ENCODE measurements around the gene IGSF6.
A peak's percentile ranks its signal among the peaks of the same experiment; 100 is the strongest.
"Not testable (repeated sequence)": the region's sequence is repeated elsewhere in the genome, so short reads cannot be mapped to it uniquely, and the experiment has no call there.

Gene IGSF6

DNA sequence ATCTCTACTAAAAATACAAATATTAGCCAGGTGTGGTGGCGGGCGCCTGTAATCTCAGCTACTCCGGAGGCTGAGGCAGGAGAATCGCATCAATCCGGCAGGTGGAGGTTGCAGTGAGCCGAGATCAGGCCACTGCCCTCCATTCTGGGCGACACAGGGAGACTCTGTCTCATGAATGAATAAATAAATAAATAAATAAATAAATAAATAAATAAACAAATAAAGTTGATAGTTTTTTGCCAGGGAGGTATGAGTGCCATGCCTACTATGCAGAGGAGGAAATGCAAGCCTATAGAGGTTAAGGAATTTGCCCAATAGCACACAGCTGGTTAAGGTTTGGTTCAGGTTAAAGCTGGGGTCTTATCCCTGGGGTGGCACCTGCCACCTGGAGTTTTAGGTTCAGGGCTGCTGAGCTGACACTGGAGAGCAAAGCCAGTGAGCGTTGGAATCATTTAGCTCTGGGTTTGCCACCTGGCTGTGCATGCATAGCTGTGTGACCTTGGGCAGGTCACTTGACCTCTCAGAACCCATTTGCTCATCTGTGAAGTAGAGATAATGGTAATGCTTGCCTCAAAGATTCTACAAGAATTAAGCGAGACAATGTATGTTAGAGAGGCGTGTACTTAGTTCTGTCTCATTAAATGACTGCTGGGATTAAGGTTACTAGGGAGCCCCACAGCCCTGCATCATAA, 12.5 kb upstream of the IGSF6 start:
- Mint-ChIP-seq H3K27me3 (peaks cover 1% of the 10 kb centered on the region), H3K4me3 (no peak overlapping the region), H3K36me3 (no peaks in the 10 kb centered on the region), H3K27ac (no peak overlapping the region), H3K4me1 (peaks cover 16% of the 10 kb centered on the region), H3K9me3 (no peaks in the 10 kb centered on the region)
- ATAC-seq (ENCODE audit: low read depth) (no peak), DNase-seq (ENCODE audit: low spot score in 2 of 2) (no peak)

DNA sequence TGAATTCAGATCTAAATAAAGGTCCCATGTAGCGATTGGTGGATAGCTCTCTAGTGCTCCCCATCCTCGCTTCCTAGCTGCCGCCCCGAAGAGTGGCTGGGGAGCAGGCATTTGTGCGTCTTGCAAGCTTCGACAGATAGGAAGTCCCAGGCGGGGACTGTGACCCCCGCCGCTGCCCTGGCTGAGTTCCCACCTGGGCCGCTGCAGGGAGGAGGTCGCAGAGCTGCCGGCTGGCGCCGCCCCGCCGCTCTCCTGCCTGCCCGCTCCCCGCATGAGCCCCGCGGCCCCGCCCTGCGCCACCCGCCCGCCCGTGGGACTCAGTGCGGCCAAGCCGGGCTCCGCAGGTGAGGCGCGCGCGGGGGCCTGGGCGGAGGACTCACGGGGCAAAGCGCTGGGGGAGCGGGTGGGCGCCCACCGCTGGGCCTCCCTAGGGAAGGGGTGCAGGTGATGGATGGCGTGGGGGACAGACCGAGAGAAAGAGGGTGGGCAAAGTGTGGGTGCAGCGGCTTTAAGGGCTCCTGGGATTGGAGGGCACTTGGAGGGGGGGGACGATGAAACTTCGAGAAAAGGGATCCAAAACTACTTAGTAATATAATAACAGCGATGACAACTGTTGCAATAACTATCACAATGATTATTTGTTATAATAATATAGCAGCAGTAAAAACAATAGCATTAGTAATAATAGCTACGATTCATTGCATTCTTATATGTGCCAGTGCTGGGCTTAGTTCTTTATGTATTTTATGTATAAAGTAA, 11.7 kb upstream of the IGSF6 start, which contains the start of gene OTOA:
OTOA (plus strand) TSS at position 80 of the 759 bp plus-strand sequence. CDS start 14,547 bp downstream, outside the sequence.
- H3K27ac Mint-ChIP-seq, result no peak within 1 kb of the TSS
- no peaks in the 10 kb centered on the region for H3K9me3 Mint-ChIP-seq
- peaks cover 19% of the 10 kb centered on the region for H3K4me1 Mint-ChIP-seq
- peak within 1 kb of the TSS; percentile 88 for H3K4me3 Mint-ChIP-seq
- ATAC-seq (ENCODE audit: low read depth), result peak; percentile 92
- no peaks in the 10 kb centered on the region for H3K36me3 Mint-ChIP-seq
- DNase-seq (ENCODE audit: low spot score in 2 of 2), result peak; percentile 23 to 33
- peaks cover 1% of the 10 kb centered on the region for H3K27me3 Mint-ChIP-seq

DNA sequence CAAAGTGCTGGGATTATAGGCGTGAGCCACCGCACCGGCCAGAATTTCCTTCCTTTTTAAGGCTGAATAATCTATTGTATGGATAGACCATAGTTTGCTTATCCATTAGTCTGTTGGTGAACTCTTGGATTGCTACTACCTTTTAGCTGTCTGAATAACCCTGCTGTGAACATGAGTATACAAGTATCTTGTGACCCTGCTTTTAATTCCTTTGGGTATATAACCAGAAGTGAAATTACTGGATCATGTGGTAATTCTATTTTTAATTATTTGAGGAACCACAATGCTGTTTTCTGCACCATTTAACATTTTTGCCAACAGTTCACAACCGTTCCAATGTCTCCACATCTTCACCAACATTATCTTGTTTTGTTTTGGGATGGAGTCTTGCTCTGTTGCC, 6.7 kb upstream of the IGSF6 start:
- H3K27me3 Mint-ChIP-seq, result no peaks in the 10 kb centered on the region
- no peak overlapping the region for H3K4me3 Mint-ChIP-seq
- no peaks in the 10 kb centered on the region for H3K9me3 Mint-ChIP-seq
- ATAC-seq (ENCODE audit: low read depth) (no peak), DNase-seq (ENCODE audit: low spot score in 2 of 2) (no peak)
- peaks cover 35% of the 10 kb centered on the region for H3K4me1 Mint-ChIP-seq
- peaks cover 7% of the 10 kb centered on the region for H3K36me3 Mint-ChIP-seq
- no peak overlapping the region for H3K27ac Mint-ChIP-seq

DNA sequence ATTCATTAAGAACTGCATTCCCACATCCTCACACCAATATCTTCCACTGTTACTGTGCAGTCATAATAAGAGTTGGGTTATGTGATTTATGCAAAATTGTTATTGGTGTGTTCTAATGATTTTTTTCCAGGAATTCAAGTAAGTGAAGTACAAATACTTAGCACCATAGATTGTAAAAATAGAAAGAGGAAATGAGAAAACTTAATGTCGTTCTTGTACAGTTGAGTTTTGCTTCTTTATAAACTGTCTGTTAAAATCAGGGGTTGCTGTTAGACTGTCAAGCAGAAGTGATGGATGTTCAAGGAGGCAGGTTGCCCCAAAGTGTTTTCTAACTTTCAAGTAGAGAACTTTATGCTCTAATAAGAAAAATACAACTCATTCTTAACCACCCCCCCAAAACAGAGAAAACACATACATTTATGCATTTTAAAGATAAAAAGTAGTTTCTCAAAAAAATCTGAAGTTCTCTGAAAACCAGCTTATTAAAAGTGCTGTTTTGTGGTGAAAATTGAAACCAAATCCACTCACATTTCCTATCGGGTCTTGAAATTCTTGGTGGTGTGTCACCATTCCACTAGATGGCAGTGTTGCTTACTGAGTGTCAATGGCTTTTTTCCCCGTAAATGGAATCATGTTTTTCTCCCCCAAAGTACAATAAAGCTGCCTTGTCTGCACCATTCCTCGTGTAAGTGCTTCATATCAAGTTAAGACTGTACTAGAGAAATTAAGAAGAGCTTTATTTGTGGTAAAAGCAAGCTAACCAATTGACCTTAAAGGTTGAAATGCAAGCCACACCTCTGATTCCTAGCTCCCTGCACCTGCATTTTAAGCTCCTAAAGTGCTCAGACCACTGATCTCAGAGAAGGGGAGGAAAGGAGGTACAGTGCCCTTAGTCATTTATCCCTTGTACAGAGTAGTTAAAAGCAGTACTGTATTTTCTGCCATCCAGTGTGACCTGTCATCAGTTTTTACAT, 4.7 kb upstream of the IGSF6 start:
- H3K9me3 Mint-ChIP-seq, result no peaks in the 10 kb centered on the region
- peak overlapping the region; percentile 56 for H3K4me3 Mint-ChIP-seq
- peak overlapping the region; percentile 22 for H3K27ac Mint-ChIP-seq
- peaks cover 33% of the 10 kb centered on the region for H3K4me1 Mint-ChIP-seq
- ATAC-seq (ENCODE audit: low read depth), result peak; percentile 90
- H3K27me3 Mint-ChIP-seq, result no peaks in the 10 kb centered on the region
- H3K36me3 Mint-ChIP-seq, result peaks cover 7% of the 10 kb centered on the region
- peak; percentile 28 to 58 for DNase-seq (ENCODE audit: low spot score in 2 of 2)

DNA sequence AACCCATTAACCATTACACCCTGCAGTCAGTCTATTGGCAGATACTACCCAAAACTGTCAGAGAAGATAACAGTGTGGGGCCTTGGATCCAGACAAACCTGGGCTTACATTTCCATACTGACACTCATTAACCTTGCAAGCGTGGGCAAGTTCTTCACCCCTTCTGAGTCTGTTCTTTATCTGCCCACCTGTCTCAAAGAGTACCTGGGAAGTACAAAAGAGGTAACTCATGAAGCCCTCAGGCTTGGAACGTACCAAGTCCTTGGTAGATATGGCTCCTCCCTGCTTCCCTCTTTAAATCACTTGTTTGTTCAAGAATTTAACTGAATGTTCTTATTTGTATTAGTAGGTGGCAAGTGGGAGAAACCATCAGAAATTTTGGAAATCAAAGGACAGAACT, 2.5 kb upstream of the IGSF6 start:
- Mint-ChIP-seq H3K36me3 (peaks cover 7% of the 10 kb centered on the region), H3K27ac (no peak overlapping the region), H3K27me3 (no peaks in the 10 kb centered on the region), H3K4me1 (peaks cover 34% of the 10 kb centered on the region), H3K4me3 (no peak overlapping the region), H3K9me3 (no peaks in the 10 kb centered on the region)
- DNase-seq (ENCODE audit: low spot score in 2 of 2) (no peak), ATAC-seq (ENCODE audit: low read depth) (no peak)

DNA sequence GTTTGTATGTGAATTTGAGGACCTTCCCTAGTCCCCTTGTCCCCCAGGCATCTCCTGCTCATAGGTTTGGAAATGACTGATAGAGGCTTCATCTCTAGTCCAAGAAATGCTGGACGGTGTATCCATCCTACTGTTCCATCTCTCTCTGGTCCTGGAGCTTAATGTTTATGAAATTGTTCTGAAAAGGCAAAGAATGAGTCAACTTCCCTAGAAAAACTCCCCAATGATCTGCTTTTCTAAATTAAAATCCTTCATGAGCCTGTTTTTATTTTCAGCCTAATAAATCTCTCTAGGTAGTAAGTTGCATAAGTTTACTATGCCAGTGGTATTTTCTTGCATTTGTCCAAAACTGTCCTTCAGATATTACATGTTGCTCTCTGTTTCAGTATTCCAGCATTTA, 2.1 kb upstream of the IGSF6 start:
- Mint-ChIP-seq H3K4me1 (peaks cover 34% of the 10 kb centered on the region), H3K4me3 (no peak overlapping the region), H3K9me3 (no peaks in the 10 kb centered on the region), H3K27me3 (no peaks in the 10 kb centered on the region), H3K36me3 (peaks cover 7% of the 10 kb centered on the region), H3K27ac (no peak overlapping the region)
- ATAC-seq (ENCODE audit: low read depth) (no peak), DNase-seq (ENCODE audit: low spot score in 2 of 2) (no peak)

DNA sequence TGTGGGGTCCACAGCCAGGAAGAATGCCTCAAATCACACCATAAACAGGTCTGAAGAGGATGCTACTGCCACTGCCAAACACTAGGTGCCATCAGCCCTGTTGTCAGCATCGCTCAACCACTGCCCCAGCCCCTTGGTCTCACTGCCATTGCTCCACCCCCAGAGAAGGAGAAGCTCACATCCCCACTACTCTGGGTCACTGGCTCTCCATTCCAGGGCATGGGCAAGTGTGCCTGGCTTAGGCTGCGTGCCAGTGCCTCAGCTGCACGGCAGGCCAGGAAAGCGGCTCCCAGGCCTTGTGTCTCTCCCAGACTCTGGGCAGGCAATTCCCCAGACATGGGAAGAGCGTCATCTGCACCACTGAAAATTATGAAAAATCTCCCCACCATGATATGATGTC, 1.2 kb upstream of the IGSF6 start:
- DNase-seq (ENCODE audit: low spot score in 2 of 2) (no peak), ATAC-seq (ENCODE audit: low read depth) (no peak)
- H3K36me3 Mint-ChIP-seq, result peaks cover 7% of the 10 kb centered on the region

DNA sequence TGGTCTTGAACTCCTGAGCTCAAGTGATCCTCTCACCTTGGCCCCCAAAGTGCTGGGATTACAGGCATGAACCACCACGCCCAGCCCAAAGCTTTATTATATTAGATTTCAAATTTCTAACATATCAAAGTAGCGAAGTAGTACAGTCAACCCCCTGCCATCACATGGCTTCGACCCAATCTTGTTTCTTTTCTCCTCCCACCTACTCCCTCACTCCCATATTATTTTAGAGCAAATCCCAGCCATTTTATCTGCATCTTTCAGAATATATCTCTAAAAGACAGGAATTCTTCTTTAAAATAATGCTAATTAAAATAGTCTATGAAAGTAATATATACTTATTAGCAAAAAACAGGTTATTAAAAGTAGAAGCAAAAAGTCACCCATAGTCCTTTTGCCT, 893 bp downstream of the IGSF6 start:
- H3K27ac Mint-ChIP-seq, result no peak overlapping the region
- no peak for DNase-seq (ENCODE audit: low spot score in 2 of 2)
- peaks cover 32% of the 10 kb centered on the region for H3K4me1 Mint-ChIP-seq
- H3K9me3 Mint-ChIP-seq, result no peaks in the 10 kb centered on the region
- H3K4me3 Mint-ChIP-seq, result no peak overlapping the region
- H3K27me3 Mint-ChIP-seq, result no peaks in the 10 kb centered on the region
- ATAC-seq (ENCODE audit: low read depth), result no peak
- H3K36me3 Mint-ChIP-seq, result peaks cover 7% of the 10 kb centered on the region

More for the DNA sequence above, 1.2 kb upstream of the IGSF6 start:
- H3K27me3 Mint-ChIP-seq, result no peaks in the 10 kb centered on the region
- H3K4me3 Mint-ChIP-seq, result no peak overlapping the region
- H3K27ac Mint-ChIP-seq, result no peak overlapping the region
- peaks cover 34% of the 10 kb centered on the region for H3K4me1 Mint-ChIP-seq
- no peaks in the 10 kb centered on the region for H3K9me3 Mint-ChIP-seq

DNA sequence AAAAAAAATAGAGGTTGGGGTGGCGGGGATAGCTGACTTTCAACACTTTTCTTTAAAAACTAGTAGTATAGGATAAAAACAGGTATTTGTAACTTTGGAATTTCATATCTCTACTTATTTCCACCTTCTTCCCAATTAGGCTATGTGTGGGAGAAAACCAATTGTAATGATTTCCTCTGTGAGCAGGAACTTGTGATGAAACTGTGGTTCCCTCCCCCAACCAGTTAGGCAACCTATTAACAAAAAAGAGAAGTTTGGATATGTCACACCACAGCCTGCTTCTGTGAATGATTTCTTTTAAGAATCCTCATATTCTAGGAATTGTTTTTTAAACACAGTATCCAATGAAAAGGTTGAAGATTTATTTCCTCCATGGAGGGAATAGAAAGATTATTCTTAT, 1.9 kb downstream of the IGSF6 start:
- peaks cover 4% of the 10 kb centered on the region for H3K36me3 Mint-ChIP-seq
- H3K27ac Mint-ChIP-seq, result no peak overlapping the region

DNA sequence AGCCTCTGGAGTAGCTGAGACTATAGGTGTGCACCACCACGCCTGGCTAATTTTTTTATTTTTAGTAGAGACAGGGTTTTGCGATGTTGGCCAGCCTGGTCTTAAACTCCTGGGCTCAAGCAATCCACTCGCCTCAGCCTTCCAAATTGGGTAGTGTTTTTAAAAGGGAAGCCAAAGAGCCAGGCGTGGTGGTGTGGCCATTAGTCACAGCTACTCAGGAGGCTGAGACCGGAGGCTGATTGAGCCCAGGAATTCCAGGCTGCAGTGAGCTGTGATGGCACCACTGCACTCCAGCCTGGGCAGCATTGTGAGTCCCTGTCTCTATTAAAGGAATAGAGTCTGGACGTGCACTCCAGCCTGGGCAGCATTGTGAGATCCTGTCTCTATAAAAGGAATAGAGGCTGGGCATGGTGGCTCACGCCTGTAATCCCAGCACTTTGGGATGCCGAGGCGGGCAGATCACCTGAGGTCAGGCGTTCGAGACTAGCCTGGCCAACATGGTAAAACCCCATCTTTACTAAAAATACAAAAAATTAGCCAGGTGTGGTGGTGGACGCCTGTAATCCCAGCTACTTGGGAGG, 2.5 kb downstream of the IGSF6 start:
- not testable (repeated sequence) for H3K36me3 Mint-ChIP-seq; H3K4me3 Mint-ChIP-seq; H3K9me3 Mint-ChIP-seq; DNase-seq (ENCODE audit: low spot score in 2 of 2); ATAC-seq (ENCODE audit: low read depth); H3K27ac Mint-ChIP-seq; H3K27me3 Mint-ChIP-seq
- H3K4me1 Mint-ChIP-seq, result peaks cover 34% of the 10 kb centered on the region

More for the DNA sequence above, 1.9 kb downstream of the IGSF6 start:
- no peak for ATAC-seq (ENCODE audit: low read depth)
- Mint-ChIP-seq H3K4me1 (peaks cover 33% of the 10 kb centered on the region), H3K9me3 (no peaks in the 10 kb centered on the region), H3K4me3 (no peak overlapping the region), H3K27me3 (no peaks in the 10 kb centered on the region)
- no peak for DNase-seq (ENCODE audit: low spot score in 2 of 2)

DNA sequence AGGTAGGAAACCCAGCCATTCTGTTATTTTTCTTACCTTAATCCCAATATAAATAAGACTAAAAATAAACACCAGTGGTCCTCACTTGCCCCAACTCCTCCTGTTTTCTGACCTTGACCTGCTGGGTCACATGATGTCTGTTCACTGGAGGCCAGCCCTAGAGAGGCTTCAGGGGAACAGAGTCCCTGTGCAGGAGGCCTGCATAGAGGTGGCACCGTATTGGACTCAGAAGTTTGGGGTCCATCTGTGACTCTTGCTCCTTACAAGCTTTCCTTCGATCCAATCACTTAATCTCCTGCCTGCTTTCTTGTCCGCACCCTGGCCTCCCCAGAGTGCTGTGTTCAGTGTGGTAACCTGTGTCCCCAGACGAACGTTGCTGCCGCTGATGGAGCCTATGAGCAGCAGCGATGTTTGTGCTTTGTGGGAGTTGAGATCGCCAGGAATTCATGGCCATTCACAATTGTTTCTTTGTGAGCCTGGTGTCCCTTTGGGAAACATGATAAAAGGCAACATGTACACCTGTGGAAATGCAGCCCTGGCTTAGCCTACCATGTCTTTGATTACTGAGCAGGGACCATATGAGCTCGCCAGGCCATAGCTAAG, 4.7 kb downstream of the IGSF6 start:
- H3K9me3 Mint-ChIP-seq, result no peaks in the 10 kb centered on the region
- DNase-seq (ENCODE audit: low spot score in 2 of 2), result no peak
- no peaks in the 10 kb centered on the region for H3K36me3 Mint-ChIP-seq
- peaks cover 42% of the 10 kb centered on the region for H3K4me1 Mint-ChIP-seq
- no peak for ATAC-seq (ENCODE audit: low read depth)
- H3K27ac Mint-ChIP-seq, result peak overlapping the region; percentile 93
- no peaks in the 10 kb centered on the region for H3K27me3 Mint-ChIP-seq
- H3K4me3 Mint-ChIP-seq, result no peak overlapping the region

DNA sequence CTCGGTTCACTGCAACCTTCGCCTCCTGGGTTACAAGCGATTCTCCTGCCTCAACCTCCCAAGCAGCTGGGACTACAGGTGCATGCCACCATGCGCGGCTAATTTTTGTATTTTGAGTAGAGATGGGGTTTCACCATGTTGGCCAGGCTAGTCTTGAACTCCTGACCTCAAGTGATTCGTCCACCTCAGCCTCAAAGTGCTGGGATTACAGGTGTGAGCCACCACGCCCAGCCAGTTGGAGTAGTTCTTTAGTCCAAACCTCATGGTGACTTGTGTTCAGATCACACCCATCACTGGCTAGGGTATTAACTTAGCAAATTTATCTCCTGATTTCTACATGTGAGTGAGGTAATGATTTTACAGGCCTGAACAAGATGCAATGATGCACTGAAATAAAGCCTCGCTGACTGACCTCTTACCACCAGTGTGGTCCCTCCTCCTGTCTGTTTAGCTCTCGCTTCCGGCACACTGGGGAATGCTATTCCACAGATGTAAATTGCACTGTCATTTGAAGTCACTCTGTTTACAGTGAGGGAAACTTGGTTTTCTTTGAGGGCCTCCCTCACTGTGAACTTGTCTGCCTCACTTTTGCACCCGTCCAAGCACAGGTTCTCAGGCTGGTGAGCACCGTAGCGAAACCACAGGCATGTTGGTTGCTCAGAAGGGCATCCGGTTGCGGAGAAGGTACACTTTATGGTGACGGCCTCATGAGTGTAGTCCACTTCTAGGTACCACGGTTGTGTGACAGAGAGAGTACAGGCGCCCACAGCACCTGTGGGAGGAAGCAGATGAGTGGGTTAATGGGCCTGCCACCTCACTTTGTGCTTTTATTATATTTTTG, 5.5 kb downstream of the IGSF6 start:
- H3K36me3 Mint-ChIP-seq, result no peaks in the 10 kb centered on the region
- ATAC-seq (ENCODE audit: low read depth) (peak; percentile 85), DNase-seq (ENCODE audit: low spot score in 2 of 2) (peak; percentile 45 to 54)
- peak overlapping the region; percentile 75 for H3K4me3 Mint-ChIP-seq
- H3K27ac Mint-ChIP-seq, result peak overlapping the region; percentile 93
- H3K9me3 Mint-ChIP-seq, result no peaks in the 10 kb centered on the region
- peaks cover 42% of the 10 kb centered on the region for H3K4me1 Mint-ChIP-seq
- no peaks in the 10 kb centered on the region for H3K27me3 Mint-ChIP-seq
